HG03558 (cell line): ENCODE measurements around the gene VAV1.
"Not testable (repeated sequence)": the region's sequence is repeated elsewhere in the genome, so short reads cannot be mapped to it uniquely, and the experiment has no call there.

Source experiments
- ATAC-seq: cut with Tn5 transposase; IDR thresholded peaks from one replicate; pipeline ENCODE4 v1.9.1; 2021; ENCODE audit warnings: moderate number of reproducible peaks; ENCODE audit not compliant: unreplicated experiment; ENCODE audit errors: extremely low read depth

VAV1 gene

DNA sequence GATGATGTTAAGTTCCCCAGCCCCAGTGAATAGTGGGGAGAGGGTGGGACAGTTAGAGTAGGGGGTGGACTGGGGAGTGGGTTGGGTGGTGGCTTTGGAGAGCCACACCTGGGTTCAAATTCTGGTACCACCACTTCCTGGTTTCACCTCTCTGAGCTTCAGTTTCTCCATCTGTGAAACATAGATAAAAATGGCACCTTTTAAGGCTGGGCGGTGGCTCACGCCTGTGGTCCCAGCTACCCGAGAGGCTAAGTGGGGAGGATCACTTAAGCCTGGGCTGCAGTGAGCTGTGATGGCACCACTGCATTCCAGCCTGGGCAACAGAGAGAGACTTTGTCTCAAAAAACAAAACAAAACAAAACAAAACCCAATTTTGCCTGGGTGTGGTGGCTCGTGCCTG, 5.9 kb downstream of the VAV1 start:
- ATAC-seq, result no peak

DNA sequence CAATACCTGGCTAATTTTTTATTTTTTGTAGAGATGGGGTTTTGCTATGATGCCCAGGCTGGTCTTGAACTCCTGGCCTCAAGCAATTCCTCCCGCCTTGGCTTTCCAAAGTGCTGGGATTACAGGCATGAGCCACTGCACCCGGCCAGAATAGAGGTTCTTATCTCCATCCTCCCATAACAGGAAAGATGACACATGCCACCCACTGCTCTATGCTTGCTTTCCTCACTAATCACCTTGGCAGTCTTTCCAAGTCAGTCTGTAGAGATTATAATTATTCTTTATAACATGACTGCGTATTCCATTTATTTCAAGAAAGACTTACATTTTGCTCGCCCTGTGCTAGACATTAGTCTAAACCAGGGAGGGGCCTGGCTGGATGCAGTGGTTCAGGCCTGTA, 6.7 kb downstream of the VAV1 start:
- no peak for ATAC-seq

DNA sequence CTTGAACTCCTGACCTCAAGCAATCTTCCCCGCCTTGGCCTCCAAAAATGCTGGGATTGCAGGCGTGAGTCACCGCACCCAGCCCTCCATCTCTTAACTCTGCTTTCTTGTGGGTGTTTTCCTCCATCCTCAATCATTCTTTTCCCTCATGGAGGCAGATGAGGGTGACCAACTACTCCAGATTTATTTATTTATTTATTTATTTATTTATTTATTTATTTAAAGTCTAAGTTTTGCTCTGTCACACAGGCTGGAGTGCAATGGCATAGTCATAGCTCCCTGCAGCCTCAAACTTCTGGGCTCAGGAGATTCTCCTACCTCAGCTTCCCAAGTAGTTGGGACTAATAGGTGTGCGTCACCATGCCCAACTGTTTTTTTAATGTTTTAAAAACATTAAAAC, 14.9 kb downstream of the VAV1 start:
- no peak for ATAC-seq

DNA sequence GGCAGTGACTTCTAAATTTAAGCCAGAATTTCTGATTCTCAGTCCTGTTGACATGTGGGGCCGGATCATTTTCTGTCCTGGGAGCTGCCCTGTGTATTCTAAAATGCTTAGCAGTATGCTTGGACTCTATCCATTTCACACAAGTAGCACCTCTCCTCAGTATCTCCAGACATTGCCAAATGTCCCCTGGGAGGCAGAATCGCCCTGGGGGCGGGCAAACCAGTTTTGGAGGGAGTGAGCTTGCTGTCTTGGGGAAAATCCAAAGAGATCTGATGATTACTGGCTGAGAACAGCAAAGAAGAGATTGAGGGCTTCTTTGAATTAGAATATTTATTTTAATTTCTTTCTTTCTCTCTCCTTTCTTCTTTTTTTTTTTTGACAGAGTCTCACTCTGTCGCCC, 16.4 kb downstream of the VAV1 start:
- no peak for ATAC-seq

DNA sequence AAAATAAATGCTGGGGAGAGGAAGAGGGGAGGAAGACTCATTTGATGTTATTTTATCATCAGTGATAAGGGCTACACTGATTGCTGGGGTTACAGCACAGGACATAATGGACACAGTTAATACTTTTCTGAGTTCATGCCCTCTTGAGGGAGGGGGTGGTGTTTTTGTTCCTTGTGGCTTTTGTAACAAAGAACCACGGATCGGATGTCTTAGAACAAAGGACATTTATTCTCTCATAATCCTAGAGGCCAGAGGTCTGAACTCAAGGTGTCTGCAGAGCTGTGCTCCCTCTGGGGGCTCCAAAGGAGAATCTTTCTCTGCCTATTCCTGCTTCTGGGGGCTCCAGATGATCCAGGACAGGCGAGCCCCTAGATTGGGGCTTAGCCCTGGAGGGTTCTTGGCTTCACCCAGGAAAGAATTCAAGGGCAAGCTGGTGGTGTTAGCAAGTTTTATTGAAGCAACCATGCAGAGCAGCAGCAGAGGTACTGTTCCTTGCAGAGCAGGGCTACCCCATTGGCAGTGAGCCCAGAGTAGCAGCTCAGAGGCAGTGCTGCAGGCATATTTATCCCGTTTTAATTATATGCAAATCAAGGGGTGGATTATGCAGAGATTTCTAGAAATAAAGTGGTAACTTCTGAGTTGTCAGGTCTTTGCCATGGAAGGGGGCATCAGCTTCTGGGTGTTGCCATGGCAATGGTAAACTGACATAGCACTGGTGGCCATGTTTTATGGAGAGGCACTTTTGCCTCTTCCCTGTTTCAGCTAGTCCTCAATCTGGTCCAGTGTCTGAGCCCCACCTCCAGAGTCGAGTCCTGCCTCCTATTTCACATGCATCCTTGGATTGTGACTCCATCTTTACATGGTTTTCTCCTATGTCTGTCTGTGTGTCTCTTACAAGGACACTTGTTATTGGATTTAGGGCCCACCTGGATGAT, 18.0 kb downstream of the VAV1 start:
- ATAC-seq, result no peak

DNA sequence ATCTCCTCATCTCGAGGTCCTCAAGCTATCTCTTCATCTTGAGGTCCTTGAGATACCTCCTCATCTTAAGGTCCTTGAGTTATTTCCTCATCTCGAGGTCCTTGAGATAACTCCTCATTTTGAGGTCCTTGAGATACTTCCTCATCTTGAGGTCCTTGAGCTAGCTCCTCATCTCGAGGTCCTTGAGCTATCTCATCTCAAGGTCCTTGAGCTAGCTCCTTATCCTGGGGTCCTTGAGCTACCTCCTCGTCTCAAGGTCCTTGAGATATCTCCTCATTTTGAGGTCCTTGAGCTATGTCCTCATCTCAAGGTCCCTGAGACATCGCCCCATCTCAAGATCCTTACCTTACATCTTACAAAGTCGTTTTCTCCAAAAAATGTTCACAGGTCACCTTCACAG, 18.7 kb downstream of the VAV1 start:
- no peak for ATAC-seq

GRCh38 chr19:6793411-6793810, 20.9 kb downstream of the VAV1 start:
- no peak for ATAC-seq

GRCh38 chr19:6793973-6794372, 21.5 kb downstream of the VAV1 start:
- no peak for ATAC-seq

DNA sequence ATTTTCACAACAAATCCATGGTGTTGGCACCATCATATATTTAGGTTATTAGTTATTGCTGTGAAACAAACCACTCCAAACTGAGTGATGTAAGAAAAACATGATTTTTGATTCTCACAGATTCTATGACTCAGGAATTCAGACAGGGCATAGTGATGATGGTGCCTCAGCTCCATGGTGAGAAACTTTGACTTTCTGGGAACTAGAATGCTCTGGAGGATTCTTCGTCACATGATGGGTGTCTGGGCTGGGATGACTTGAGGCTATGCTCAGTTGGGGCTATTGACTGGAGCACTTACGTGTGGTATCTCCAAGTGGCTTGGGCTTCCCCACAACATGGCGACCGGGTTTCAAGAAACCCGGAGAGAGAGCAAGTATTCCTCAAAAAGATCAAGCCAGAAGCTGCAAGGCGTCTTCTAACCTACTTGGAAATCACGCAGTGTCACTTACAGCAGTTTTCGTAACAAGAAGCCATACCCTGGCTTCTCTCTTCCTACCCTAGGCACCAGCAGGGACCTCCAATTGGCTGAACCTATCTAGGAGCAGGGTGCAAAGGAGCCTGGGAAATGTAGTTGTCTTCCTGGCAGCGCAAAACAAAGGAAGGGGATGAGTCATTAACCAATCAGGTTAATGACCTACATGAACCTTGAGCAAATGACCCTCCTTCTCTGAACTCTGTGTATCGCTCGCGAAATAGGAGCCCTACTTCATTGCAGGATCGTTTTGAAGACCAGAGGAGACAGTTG, 22.4 kb downstream of the VAV1 start:
- ATAC-seq, result no peak

DNA sequence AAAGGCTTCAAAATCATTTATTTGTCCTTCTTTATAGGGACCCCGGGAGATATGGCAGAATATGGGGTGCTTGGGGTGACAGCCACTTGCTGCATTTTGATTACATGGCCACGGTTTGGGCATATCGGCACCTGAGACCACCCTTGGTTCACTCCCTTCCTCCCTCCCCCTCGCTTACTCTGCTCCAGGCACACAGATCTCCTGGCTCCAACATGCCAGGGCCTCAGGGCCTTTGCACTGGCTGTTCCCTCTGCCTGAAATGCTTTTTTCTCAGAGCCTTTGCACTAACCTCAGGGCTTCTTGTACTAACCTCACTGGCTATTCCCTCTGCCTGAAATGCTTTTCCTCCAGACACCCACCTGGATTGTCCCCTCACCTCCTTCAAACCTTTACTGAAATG, 23.8 kb downstream of the VAV1 start:
- ATAC-seq, result no peak

GRCh38 chr19:6797646-6798045, 25.1 kb downstream of the VAV1 start:
- no peak for ATAC-seq

DNA sequence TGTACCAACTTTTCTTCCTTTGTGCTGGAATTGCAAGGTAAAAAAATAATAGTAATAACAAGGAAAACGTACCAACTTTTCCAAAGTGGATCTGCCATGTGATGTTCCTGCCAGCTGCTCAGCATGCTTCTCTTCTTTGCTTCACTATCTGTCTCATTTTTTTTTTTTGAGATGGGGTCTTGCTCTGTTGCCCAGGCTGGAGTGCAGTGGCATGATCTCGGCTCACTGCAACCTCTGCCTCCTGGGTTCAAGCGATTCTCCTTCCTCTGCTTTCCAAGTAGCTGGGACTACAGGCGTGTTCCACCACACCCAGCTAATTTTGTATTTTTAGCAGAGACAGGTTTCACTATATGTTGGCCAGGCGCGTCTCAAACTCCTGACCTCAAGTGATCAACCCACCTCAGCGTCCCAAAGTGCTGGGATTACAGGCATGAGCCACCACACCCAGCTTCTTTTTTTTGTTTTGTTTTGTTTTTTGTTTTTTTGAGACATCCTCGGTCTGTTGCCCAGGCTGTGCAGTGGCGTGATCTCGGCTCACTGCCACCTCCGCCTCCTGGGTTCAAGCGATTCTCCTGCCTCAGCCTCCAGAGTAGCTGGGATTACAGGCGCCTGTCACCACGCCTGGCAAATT, 27.8 kb downstream of the VAV1 start:
- not testable (repeated sequence) for ATAC-seq

DNA sequence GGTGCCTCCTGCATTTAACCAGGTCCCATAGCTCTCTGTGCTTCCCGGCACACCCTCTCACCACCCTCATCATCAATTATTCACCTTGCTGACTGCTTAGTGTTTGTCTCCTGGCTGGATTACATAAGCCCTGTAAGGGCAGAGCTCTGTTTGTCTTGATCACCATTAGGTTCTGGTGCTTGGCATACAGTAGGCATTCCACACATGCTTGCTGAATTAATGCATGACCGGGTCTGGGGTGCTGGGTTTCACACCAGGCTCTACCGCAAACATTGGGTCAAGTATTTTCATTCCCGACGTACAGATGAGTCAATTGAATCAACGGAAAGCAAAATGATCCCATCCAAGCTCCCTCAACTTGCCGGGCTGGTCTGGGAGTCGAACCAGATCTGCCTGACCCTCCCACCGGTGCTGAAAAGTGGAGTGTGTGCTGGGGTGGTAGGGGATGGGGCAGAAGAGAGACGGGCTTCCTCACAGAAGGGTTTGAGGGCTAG, 28.5 kb downstream of the VAV1 start:
- ATAC-seq, result no peak

DNA sequence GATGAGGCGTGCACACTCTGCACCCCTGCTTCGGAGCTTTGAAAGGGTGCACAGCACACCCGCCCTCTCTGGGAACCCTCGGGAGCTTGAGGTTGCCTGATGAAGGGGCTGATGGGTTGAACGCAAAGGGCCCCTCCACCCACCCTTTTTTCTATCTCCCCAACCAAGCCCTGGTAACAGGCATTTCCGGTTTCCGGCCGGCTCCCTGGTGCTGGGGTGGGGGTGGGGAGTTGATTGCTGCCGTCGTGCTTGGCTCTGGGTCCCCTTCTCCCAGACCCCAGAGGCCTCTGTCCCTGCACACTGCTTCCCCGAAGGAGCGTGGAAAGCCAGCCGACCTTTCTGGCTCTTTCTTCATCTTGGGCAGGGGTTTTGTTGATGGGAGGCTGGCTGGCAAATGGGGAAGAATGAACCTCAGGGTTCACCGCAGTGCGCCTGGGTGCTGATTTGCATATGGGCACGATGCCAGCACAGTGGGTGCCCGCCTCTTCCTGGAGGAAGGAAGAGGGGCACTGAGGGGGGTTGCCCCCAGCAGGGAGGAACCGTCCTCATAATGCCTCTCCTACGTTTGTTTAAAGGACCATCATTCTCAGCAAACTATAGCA, 29.1 kb downstream of the VAV1 start:
- no peak for ATAC-seq

DNA sequence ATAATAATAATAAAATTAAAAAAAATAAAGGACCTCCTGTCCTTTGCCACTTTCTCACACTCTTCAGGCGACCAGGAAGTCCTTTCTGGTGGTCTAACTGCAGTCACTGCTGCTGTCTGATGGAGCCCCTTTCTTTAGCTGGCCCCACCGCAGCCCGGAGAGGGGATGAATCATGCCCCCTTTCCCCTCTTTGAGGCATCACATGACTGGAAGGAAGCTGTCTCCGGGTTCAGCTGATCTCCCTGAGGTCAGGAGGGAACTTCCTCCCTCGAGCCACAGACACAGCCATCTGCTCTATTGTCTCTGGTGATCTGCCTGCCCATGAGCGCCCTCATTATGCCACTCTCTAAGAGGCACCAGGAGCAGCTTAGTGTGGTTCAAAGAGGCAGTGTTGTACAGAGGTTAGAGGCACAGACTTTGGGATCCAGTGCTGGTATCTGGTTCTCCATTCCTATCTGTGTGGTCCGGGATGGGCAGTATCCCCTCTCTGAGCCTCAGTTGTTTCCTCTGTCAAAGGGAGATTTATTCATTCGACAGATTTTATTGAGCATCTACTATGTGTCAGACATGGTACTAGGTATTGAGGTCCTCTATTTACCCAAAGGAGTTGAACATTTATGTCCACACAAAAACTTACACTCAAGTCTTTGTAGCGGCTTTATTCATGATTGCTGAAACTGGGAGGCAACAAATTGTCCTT, 30.0 kb downstream of the VAV1 start:
- no peak for ATAC-seq

DNA sequence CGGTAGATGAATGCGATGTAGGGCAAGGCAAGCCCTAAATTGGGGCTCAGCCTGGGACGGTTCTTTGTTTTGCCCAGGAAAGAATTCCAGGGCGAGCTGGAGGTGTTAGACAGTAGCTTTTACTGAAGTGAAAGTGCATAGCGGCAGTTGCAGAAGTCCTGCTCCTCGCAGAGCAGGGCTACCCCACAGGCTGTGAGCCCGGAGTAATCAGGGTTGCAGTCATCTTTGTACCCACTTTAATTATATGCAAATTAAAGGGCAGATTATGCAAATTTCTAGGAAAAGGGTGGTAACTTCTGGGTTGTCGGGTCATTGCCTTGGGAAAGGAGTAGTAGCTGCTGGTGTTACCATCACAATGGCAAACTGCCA, 30.5 kb downstream of the VAV1 start:
- ATAC-seq, result no peak

DNA sequence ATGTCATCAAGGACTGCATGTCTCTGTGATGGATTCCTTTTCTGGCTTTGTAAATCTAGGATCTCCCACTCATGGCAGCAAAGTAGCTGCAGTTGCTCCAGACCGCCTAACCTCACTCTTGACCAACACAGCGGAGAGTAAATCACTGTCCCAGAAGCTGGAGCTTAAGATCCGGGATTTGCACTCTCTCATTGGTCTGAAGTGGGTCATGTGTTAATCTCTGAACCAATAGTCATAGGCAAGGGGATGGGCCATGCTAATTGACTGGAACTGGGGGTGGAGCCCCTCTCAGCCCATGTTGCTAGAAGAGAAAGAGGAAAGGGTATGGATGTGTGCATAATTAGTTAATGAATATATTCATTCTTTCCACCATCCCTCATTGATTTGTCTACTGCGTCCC, 34.0 kb downstream of the VAV1 start:
- ATAC-seq, result no peak

DNA sequence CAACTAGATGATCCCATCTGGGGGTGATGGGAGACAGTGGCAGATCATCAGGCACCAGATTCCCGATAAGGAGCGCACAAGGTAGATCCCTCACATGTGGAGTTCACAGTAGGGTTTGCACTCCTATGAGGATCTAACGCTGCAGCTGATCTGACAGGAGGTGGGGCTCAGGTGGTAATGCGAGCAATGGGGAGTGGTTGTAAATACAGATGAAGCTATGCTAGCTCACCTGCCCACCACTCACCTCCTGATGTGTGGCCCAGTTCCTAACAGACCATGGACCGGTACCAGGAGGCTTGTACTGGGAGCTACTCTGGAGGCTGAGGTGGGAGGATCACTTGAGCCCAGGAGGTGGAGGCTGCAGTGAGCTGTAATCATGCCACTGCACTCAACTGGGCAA, 34.8 kb downstream of the VAV1 start:
- ATAC-seq, result no peak

- no peak for ATAC-seq
These were observed 36.0 kb downstream of the VAV1 start for GRCh38 chr19:6808494-6808893.

DNA sequence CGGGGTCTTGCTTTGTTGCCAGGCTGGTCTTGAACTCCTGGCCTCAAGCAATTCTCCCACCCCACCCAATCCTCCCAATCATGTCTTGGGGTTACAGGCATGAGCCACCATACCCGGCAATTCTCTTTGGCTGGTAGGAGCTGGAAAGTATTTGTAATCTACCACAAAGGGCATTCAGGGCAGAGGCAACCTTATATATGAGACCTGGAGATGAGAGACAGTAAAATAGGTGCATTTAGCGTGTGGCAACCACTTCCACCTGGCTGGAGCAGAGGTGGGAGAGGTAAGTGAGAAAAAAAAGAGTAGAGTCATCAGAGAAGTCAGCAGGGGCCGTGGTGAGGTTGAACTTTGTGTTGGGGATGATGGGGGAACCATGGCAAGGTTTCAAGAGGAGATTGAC, 36.8 kb downstream of the VAV1 start:
- ATAC-seq, result no peak
